Activated CD8-positive, alpha-beta memory T cell treated with anti-CD3 and anti-CD28 coated beads, Interleukin-2, amount 10 ng/mL, durations not matched to agents 7 days and 5 days (primary cell): ENCODE measurements around the gene HNRNPA2B1. TPM values are rescaled to one million over a fixed set of nuclear protein-coding genes. Genes with fewer than 3 reads are reported as not detected.
"Not testable (repeated sequence)": the region's sequence is repeated elsewhere in the genome, so short reads cannot be mapped to it uniquely, and the experiment has no call there.

Experiments
- ATAC-seq: fragments of 150-1000 bp; cut with Tn5 transposase; one replicate; pipeline ENCODE4 v1.10.0; 2021; ENCODE audit warnings: moderate library complexity
- CTCF ChIA-PET: fragments of 350-600 bp; sonication (Branson Sonifier 250); formaldehyde crosslinking; loops from one replicate; lab custom pipeline; 2021; ENCODE audit warnings: antibody characterized with exemption; lab: Charles Lee
- DNase-seq: peaks from one replicate; pipeline ENCODE4 v3.0.0-alpha.2; 2020
- H3K27ac Mint-ChIP-seq: one replicate; pipeline ENCODE4 v1.8.0; 2021; ENCODE audit warnings: mild to moderate bottlenecking, mixed read lengths
- H3K27me3 Mint-ChIP-seq: one replicate; pipeline ENCODE4 v1.8.0; 2021; ENCODE audit warnings: mixed read lengths
- H3K36me3 Mint-ChIP-seq: one replicate; pipeline ENCODE4 v1.8.0; 2021; ENCODE audit warnings: mild to moderate bottlenecking, mixed read lengths
- H3K4me1 Mint-ChIP-seq: one replicate; pipeline ENCODE4 v1.8.0; 2021; ENCODE audit warnings: mixed read lengths
- H3K4me3 Mint-ChIP-seq: one replicate; pipeline ENCODE4 v1.8.0; 2021; ENCODE audit warnings: mild to moderate bottlenecking, moderate library complexity, mixed read lengths
- H3K9me3 Mint-ChIP-seq: one replicate; pipeline ENCODE4 v1.8.0; 2022; ENCODE audit warnings: low read depth, mixed read lengths
- total RNA-seq, 2 experiments: library from RNA; stranded (reverse); gene quantifications; one replicate each; pipeline ENCODE4 v1.2.3, GENCODE V29; 2021

Gene HNRNPA2B1
- total RNA-seq, 2 experiments from 2014 or later, result 768 to 857 TPM

DNA sequence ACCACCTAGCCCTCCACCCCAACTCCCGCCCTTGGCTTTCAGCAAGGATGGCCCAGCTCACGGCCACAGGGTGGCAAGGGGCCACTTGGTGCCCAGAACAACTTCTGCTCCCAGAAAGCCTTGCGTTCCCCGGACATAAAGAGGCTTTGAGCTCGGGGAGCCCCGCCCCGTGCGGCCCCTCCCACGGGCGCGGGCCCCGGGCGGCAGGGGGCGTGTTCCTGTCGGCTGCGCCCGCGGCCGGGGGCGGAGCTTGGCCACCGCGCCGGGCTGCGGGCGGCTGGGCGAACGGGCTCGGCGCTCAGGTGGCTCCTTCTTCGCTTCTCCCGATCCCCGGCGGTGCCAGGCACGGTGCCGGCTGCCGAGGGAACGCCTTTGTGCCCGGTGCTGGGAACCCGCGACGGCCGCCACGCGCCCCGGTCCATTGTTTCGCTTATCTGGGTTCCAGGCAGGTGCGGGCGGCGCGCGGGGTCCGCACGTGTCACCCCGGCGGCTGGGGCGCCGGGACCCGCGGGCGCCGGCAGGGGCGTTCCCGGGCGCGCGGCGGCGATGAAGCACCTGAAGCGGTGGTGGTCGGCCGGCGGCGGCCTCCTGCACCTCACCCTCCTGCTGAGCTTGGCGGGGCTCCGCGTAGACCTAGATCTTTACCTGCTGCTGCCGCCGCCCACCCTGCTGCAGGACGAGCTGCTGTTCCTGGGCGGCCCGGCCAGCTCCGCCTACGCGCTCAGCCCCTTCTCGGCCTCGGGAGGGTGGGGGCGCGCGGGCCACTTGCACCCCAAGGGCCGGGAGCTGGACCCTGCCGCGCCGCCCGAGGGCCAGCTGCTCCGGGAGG lies 48.4 kb downstream of the HNRNPA2B1 start, which contains the start of gene NFE2L3:
Gene NFE2L3 (plus strand): TSS at position 246 of the 829 bp plus-strand sequence. CDS start 301 bp downstream, at position 547.
- H3K27me3 Mint-ChIP-seq, result no peaks in the 10 kb centered on the region
- H3K27ac Mint-ChIP-seq, result peak within 1 kb of the TSS; percentile 99
- CTCF ChIA-PET, result interaction anchor here (0.8 to 2.8 kb wide), 17 partner anchors 9 to 218 kb away, joined by 3 to 14 read pairs (median 5); no protein-coding TSS in a partner anchor
- H3K36me3 Mint-ChIP-seq, result peaks cover 3% of the 10 kb centered on the region
- H3K9me3 Mint-ChIP-seq, result no peaks in the 10 kb centered on the region
- H3K4me3 Mint-ChIP-seq, result peak within 1 kb of the TSS; percentile 89
- DNase-seq (peak; percentile 89), ATAC-seq (peak; percentile 77)
- peaks cover 52% of the 10 kb centered on the region for H3K4me1 Mint-ChIP-seq

GRCh38 chr7:26151650-26151952 lies 48.9 kb downstream of the HNRNPA2B1 start:
- Mint-ChIP-seq H3K27ac (peak overlapping the region; percentile 99), H3K9me3 (no peaks in the 10 kb centered on the region), H3K4me1 (peaks cover 46% of the 10 kb centered on the region), H3K36me3 (peaks cover 3% of the 10 kb centered on the region), H3K4me3 (peak overlapping the region; percentile 89), H3K27me3 (no peaks in the 10 kb centered on the region)
- no peak for DNase-seq
- no peak for ATAC-seq
- CTCF ChIA-PET, result interaction anchor here (0.8 to 2.8 kb wide), 17 partner anchors 9 to 218 kb away, joined by 3 to 14 read pairs (median 5); no protein-coding TSS in a partner anchor

GRCh38 chr7:26151096-26151495 lies 49.5 kb downstream of the HNRNPA2B1 start:
- DNase-seq (peak; percentile 79), ATAC-seq (peak; percentile 18)
- CTCF ChIA-PET, result interaction anchor here (0.9 to 2.8 kb wide), 9 partner anchors 41 to 219 kb away, joined by 3 to 14 read pairs (median 9); no protein-coding TSS in a partner anchor
- Mint-ChIP-seq H3K9me3 (no peaks in the 10 kb centered on the region), H3K4me3 (peak overlapping the region; percentile 89), H3K27ac (peak overlapping the region; percentile 99), H3K27me3 (no peaks in the 10 kb centered on the region), H3K36me3 (peaks cover 3% of the 10 kb centered on the region), H3K4me1 (peaks cover 42% of the 10 kb centered on the region)

GRCh38 chr7:26149391-26149977 lies 51.1 kb downstream of the HNRNPA2B1 start:
- ATAC-seq (no peak), DNase-seq (no peak)
- peaks cover 6% of the 10 kb centered on the region for H3K27me3 Mint-ChIP-seq
- H3K36me3 Mint-ChIP-seq, result peaks cover 3% of the 10 kb centered on the region
- no peak overlapping the region for H3K27ac Mint-ChIP-seq
- H3K4me3 Mint-ChIP-seq, result no peak overlapping the region
- CTCF ChIA-PET, result interaction anchor here (1.2 kb wide), 1 partner anchor 58 kb away, joined by 5 read pairs; no protein-coding TSS in a partner anchor
- peaks cover 27% of the 10 kb centered on the region for H3K4me1 Mint-ChIP-seq
- H3K9me3 Mint-ChIP-seq, result no peaks in the 10 kb centered on the region

GRCh38 chr7:26148307-26148700 lies 52.2 kb downstream of the HNRNPA2B1 start:
- not testable (repeated sequence) for H3K4me3 Mint-ChIP-seq, DNase-seq, H3K27ac Mint-ChIP-seq, ATAC-seq, H3K9me3 Mint-ChIP-seq, H3K36me3 Mint-ChIP-seq
- CTCF ChIA-PET, result interaction anchor here (1.2 kb wide), 1 partner anchor 57 kb away, joined by 5 read pairs; no protein-coding TSS in a partner anchor
- Mint-ChIP-seq H3K4me1 (peaks cover 17% of the 10 kb centered on the region), H3K27me3 (peaks cover 13% of the 10 kb centered on the region)

DNA sequence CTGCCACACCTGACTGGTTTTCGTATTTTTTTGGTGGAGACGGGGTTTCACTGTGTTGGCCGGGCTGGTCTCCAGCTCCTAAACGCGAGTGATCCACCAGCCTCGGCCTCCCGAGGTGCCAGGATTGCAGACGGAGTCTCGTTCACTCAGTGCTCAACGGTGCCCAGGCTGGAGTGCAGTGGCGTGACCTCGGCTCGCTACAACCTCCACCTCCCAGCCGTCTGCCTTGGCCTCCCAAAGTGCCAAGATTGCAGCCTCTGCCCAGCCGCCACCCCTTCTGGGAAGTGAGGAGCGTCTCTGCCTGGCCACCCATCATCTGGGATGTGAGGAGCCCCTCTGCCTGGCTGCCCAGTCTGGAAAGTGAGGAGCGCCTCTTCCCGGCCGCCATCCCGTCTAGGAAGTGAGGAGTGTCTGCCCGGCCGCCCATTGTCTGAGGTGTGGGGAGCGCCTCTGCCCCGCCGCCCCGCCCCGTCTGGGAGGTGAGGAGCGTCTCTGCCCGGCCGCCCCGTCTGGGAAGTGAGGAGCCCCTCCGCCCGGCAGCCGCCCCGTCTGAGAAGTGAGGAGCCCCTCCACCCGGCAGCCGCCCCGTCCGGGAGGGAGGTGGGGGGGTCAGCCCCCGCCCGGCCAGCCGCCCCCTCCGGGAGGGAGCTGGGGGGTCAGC lies 52.8 kb downstream of the HNRNPA2B1 start:
- Mint-ChIP-seq H3K4me1 (peaks cover 17% of the 10 kb centered on the region), H3K27me3 (peaks cover 13% of the 10 kb centered on the region)
- H3K27ac Mint-ChIP-seq, DNase-seq, H3K4me3 Mint-ChIP-seq, H3K9me3 Mint-ChIP-seq, ATAC-seq, H3K36me3 Mint-ChIP-seq: not testable (repeated sequence)
- CTCF ChIA-PET, result interaction anchor here (1.0 kb wide), 1 partner anchor 38 kb away, joined by 3 read pairs; no protein-coding TSS in a partner anchor

GRCh38 chr7:26147030-26147429 lies 53.5 kb downstream of the HNRNPA2B1 start:
- no peak for ATAC-seq
- Mint-ChIP-seq H3K4me1 (peaks cover 17% of the 10 kb centered on the region), H3K27me3 (peaks cover 13% of the 10 kb centered on the region), H3K4me3 (no peak overlapping the region), H3K9me3 (no peaks in the 10 kb centered on the region), H3K27ac (no peak overlapping the region), H3K36me3 (peaks cover 2% of the 10 kb centered on the region)
- CTCF ChIA-PET, result interaction anchor here (1.0 kb wide), 1 partner anchor 37 kb away, joined by 3 read pairs; no protein-coding TSS in a partner anchor
- no peak for DNase-seq

- CTCF ChIA-PET, result no interaction called here
- DNase-seq (no peak), ATAC-seq (no peak)
- H3K27me3 Mint-ChIP-seq, result peaks cover 13% of the 10 kb centered on the region
- no peaks in the 10 kb centered on the region for H3K9me3 Mint-ChIP-seq
- H3K4me3 Mint-ChIP-seq, result no peak overlapping the region
- H3K36me3 Mint-ChIP-seq, result peaks cover 2% of the 10 kb centered on the region
- H3K4me1 Mint-ChIP-seq, result peaks cover under 1% of the 10 kb centered on the region
- no peak overlapping the region for H3K27ac Mint-ChIP-seq
Observed at GRCh38 chr7:26145238-26145637, 55.3 kb downstream of the HNRNPA2B1 start.

DNA sequence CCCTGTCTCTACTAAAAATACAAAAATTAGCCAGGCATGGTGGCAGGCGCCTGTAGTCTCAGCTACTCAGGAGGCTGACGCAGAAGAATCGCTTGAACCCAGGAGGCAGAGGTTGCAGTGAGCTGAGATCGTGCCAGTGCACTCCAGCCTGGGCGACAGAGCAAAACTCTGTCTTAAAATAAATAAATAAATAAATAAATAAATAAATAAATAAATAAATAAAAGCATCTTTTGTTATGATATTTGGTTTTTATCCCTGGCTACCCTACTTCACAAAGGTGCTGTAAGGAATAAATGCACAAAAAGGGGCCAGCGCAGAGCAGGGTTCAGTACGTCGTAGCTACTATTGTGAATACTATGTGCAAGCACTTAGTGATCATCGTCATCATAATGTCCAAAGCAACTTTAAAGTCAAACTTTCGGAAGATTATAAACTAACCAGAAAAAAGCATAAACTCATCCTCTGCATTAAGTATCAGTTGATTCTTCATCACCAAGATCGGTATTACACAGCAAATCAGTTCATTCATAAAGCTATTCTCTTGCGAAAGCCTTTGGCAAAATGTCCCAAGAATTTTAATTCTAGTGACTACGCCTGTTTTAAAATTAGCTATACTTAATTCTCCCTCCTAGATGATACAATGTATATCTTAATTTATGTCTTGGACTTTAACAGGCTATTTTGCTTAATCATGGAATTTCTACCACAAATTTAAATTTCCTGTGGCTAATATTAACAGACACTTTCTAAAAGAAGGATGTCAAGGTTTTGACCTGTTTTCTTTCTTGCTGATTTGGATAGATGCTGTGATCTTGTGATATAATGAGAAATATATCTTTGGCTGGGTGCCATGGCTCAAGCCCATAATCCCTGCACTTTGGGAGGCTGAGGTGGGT lies 56.1 kb downstream of the HNRNPA2B1 start:
- no peak overlapping the region for H3K4me3 Mint-ChIP-seq
- no peak overlapping the region for H3K27ac Mint-ChIP-seq
- peaks cover 2% of the 10 kb centered on the region for H3K36me3 Mint-ChIP-seq
- H3K4me1 Mint-ChIP-seq, result no peaks in the 10 kb centered on the region
- no peaks in the 10 kb centered on the region for H3K9me3 Mint-ChIP-seq
- no peak for ATAC-seq
- H3K27me3 Mint-ChIP-seq, result peaks cover 13% of the 10 kb centered on the region
- DNase-seq, result no peak
- CTCF ChIA-PET, result no interaction called here

DNA sequence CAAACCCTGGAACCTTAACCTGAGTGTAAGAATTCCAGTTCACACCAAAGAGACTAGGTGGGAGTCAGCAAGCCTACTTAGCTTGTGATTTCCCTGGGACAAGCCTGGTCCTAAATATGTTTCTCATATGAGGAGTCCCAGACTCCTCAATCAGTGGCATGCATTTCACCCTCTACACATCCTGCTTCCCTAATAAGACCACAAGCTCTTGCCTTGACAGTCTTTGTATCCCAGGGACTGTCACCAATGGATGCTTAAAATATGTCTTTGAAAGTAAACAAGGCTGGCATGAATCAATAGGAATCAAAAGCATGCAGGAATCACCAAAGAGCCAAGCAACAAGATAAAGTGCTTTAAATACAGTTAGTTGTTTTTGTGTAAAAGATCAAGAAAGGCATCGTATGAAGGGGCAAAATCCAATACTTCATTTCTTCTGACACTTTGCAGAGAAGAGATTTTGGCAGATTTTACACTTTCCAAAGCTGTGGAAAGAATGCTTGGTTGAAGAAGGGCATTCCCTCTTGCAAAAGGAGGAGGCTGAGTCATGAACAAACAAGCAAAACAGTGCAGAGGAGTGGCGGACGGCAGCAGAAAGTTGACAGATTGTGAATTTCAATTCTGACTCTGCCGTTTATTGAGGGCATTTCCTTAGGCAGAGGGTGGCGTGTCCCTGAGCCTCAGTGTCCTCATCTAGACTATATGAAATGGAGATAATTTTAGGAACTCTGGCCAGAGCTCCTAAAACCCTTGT lies 57.1 kb downstream of the HNRNPA2B1 start:
- no peaks in the 10 kb centered on the region for H3K4me1 Mint-ChIP-seq

GRCh38 chr7:26141077-26141476 lies 59.5 kb downstream of the HNRNPA2B1 start:
- CTCF ChIA-PET, result no interaction called here

More for the DNA sequence above, 57.1 kb downstream of the HNRNPA2B1 start:
- H3K27ac Mint-ChIP-seq, result no peak overlapping the region
- peaks cover 2% of the 10 kb centered on the region for H3K36me3 Mint-ChIP-seq
- CTCF ChIA-PET, result interaction anchor here (1.6 kb wide), 1 partner anchor 8 kb away, joined by 5 read pairs; the partner anchor contains the start of gene NFE2L3
- peaks cover 13% of the 10 kb centered on the region for H3K27me3 Mint-ChIP-seq
- H3K4me3 Mint-ChIP-seq, result no peak overlapping the region
- H3K9me3 Mint-ChIP-seq, result no peaks in the 10 kb centered on the region
- DNase-seq, result no peak
- ATAC-seq, result no peak

DNA sequence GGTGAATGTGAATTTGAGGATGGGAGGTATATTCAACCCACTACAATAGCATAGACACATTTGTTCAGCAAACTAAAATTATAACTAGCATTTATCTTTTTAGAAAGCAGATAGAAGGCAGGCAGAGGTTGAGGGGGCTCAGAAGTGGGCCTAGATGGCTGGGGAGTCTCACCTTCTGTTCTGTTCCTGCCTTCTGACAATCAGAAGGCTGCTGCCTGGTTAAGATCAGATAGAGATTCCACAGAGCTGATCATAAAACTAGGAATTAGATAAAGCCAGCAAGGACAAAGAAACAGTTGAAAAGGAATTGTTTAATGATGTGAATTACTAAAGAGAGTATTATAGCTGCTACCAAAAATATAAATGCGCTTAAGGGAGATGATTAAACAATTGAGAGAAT lies 60.2 kb downstream of the HNRNPA2B1 start:
- DNase-seq, result no peak
- H3K4me1 Mint-ChIP-seq, result no peaks in the 10 kb centered on the region
- H3K9me3 Mint-ChIP-seq, result no peaks in the 10 kb centered on the region
- peaks cover 13% of the 10 kb centered on the region for H3K27me3 Mint-ChIP-seq
- no peaks in the 10 kb centered on the region for H3K36me3 Mint-ChIP-seq
- CTCF ChIA-PET, result no interaction called here
- no peak for ATAC-seq
- H3K27ac Mint-ChIP-seq, result no peak overlapping the region
- no peak overlapping the region for H3K4me3 Mint-ChIP-seq

More at GRCh38 chr7:26141077-26141476, 59.5 kb downstream of the HNRNPA2B1 start:
- H3K27ac Mint-ChIP-seq, result no peak overlapping the region
- H3K9me3 Mint-ChIP-seq, result no peaks in the 10 kb centered on the region
- no peak overlapping the region for H3K4me3 Mint-ChIP-seq
- ATAC-seq (no peak), DNase-seq (no peak)
- H3K4me1 Mint-ChIP-seq, result no peaks in the 10 kb centered on the region
- H3K36me3 Mint-ChIP-seq, result no peaks in the 10 kb centered on the region
- peaks cover 13% of the 10 kb centered on the region for H3K27me3 Mint-ChIP-seq
